SK-MEL-5 (cell line): ENCODE measurements around the gene RTRAF. TPM values are rescaled to one million over a fixed set of nuclear protein-coding genes. Genes with fewer than 3 reads are reported as not detected.

Experiments used
- DNase-seq: peaks from one replicate; pipeline ENCODE4 v3.0.0-alpha.2; 2016; ENCODE audit warnings: low read depth, low spot score
- in situ Hi-C: cut with HindIII; loops from 2 replicates; pipeline ENCODE4 v1.10.0; 2016; ENCODE audit warnings: low sequenced_read_pairs, high pct_unique_total_duplicates, low pct_unique_long_range_greater_than_20kb
- total RNA-seq: library from RNA; depleted of rRNA; stranded (reverse); fragments of >200 nt; shearing (Covaris generic); gene quantifications from 2 replicates; pipeline ENCODE4 v1.2.3, GENCODE V29; 2014

Gene RTRAF
- total RNA-seq, 1 experiment from 2014 or later = 287 TPM

DNA sequence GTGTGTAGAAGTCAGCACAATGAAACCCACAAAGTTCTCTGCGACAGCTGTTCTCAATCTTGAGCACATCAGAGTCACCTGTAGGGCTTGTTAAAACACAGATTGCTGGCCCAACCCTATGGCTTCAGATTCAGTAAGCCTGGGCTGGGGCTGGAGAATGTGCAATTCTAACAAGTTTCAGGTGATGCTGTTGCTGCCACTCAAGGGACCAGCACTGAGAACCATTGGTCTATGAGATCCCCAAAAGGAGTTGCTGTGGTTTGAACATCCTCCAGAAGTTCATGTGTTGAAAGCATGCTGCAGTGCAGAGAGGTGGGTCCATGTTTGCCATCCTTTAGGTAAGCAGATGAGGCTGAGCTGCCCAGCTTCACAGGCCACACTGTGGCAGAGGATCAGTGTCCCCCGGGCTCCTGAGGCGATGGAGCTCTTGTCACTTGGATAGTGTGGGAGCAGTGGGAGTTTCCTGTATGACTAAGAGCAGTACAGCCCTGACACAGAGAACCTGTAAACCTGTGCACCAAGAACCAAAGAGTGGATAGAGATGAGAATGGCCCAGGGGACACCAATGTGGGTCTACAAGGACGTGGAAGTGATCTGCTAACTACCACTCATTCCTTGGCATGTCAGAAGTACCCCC lies 8.0 kb upstream of the RTRAF start:
- no peak for DNase-seq
- in situ Hi-C loops = no loop called here

GRCh38 chr14:51988221-51988620 lies 1.1 kb upstream of the RTRAF start:
- DNase-seq = no peak
- in situ Hi-C loops = no loop called here

GRCh38 chr14:51990488-51990887 lies 1.1 kb downstream of the RTRAF start:
- in situ Hi-C loops = no loop called here
- no peak for DNase-seq

DNA sequence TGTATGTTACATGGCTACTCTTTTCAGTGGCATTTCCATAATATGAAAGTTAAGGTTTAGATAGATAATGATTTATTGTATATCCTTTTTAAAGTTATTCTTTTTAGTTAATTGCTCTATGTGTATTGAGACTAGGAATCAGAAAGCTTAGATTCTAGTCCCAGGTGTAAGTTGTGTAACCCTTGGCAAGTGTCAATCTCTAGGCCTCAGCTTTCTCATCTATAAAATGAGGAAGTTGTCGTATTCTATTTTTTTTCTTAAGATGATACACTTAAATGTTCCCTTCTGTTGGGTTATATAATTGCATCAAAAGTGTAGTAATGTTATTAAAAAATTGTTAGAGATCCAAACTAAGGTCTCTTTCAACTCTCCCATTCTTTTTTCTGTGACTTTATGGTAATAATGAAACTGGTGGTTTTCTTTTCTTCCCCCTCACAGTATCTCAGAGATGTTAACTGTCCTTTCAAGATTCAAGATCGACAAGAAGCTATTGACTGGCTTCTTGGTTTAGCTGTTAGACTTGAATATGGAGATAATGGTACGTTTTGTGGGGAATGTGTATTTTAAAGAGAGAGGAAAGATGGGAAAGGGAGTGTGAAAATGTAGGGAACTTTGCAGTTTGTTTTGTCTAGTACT lies 4.1 kb downstream of the RTRAF start:
- in situ Hi-C loops = no loop called here
- DNase-seq = no peak

- in situ Hi-C loops = no loop called here
- DNase-seq = peak; percentile 49
Measured at GRCh38 chr14:51996148-51996746, 6.9 kb downstream of the RTRAF start.

DNA sequence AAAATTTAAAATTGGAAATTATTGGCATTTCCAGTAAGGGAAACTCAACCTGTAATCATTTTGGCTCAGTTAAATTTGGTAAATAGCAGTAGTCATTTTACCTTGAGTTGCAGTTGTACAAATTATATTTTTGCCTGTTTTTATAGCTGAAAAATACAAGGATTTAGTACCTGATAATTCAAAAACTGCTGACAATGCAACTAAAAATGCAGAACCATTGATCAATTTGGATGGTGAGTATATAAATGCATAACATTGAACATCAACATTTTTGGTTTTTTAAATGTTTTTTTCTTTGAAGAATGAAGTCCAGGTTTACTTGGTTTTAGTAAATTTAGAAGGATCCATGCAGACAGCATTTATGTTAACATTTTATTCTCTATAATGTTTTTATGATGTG lies 9.0 kb downstream of the RTRAF start:
- in situ Hi-C loops = no loop called here

GRCh38 chr14:51999084-51999483 lies 9.7 kb downstream of the RTRAF start:
- in situ Hi-C loops = no loop called here
- DNase-seq = no peak

More for the DNA sequence above, 9.0 kb downstream of the RTRAF start:
- DNase-seq = no peak

GRCh38 chr14:52000019-52000582 lies 10.8 kb downstream of the RTRAF start:
- in situ Hi-C loops = no loop called here
- no peak for DNase-seq

DNA sequence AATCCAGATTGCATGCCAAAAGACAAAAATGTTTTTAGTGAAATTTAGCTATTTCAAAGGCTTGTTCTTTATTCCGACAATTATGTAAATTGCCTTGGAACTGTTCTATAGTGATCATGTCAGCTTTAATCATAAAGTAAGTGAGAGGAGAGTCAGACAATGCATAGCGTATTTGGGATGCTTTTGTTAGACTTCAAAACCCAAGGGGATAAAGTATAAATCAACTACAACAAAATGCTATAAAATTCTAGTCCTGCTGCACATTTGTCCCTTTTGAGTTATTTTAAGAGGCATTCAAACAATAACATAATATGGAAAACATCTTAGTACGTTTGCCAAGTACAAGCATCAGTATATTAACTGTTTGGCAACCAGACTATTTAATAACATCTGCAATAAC lies 11.3 kb downstream of the RTRAF start:
- DNase-seq = no peak
- in situ Hi-C loops = no loop called here

DNA sequence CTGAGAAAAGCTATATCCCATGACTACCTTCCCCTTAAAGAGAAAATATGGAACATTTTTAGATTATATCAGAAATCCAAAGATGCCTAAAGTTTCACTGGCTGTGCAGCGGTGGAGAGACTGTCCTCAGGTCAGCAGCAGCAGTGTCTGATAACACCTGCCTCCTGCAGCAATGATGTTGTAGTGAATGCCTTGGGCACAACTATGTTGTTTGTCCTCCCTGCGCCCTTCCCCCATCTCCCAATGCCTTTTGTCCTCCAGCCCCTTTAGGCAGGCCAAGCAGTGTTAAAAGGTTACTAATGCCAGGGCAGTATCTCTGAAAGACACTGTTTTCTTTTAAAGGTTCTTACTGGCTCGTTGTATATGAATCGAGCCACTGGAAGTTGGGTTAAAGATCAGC lies 13.2 kb downstream of the RTRAF start:
- no peak for DNase-seq
- in situ Hi-C loops = no loop called here

DNA sequence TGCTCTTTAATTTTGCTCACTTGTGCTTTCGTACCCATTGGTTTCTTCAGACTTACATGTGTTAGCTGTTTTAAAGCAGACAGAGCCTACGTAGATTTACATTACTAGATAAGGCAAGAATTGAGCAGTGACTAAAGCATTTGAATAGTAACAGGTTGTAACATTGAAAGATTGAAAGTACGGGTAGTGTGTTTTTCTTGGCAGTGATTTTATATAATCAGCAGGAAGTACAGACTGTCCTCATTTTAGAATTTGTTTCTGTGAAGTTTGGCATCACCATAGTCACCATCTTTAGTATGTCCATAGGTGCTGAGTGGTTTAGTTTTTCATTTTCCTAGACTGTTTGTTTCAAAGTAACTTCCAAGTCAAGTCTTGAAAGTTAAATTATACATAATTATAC lies 14.0 kb downstream of the RTRAF start:
- in situ Hi-C loops = no loop called here
- DNase-seq = no peak

DNA sequence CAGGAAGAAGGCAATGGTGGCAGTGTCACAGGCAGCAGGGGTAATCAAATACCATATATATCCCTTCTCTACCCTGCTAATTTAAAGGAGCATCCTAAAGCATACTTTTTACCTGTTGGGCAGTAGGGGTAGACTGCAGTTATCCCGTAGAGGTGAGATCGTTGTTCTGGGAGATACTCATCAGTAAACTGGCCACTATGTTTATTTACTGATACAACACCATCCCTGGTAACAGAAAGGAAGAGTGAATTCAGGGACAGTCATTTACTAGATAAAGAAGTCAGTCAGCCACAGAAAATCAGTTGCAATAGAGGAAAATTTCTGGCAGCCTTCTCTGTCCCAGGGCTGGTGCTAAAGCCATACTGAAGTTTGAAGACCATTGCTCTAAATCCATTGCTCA lies 16.3 kb downstream of the RTRAF start:
- no peak for DNase-seq
- in situ Hi-C loops = no loop called here

DNA sequence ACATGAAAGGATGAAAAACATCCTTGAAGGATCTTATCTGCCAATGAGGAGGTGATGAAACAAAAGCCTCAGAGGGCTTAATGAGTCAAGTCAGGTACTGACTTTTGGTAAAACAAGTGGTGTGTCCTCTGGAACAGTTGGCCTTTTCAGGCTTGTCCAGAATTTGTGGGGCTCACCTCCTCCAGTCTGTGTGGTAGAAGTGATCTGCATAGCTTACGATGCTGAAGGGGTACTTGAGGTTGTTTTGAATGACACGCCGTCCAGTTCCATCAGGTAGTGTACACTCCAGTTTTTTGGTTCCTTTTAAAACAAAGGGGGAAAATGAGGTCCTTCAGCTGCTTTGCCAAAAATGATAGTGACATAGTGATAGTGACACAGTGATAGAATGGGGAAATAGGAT lies 17.0 kb downstream of the RTRAF start:
- no peak for DNase-seq
- in situ Hi-C loops = no loop called here

- DNase-seq = no peak
- in situ Hi-C loops = no loop called here
Measured at GRCh38 chr14:52007211-52007610, 17.9 kb downstream of the RTRAF start.

GRCh38 chr14:52007637-52008036 lies 18.3 kb downstream of the RTRAF start:
- in situ Hi-C loops = no loop called here

DNA sequence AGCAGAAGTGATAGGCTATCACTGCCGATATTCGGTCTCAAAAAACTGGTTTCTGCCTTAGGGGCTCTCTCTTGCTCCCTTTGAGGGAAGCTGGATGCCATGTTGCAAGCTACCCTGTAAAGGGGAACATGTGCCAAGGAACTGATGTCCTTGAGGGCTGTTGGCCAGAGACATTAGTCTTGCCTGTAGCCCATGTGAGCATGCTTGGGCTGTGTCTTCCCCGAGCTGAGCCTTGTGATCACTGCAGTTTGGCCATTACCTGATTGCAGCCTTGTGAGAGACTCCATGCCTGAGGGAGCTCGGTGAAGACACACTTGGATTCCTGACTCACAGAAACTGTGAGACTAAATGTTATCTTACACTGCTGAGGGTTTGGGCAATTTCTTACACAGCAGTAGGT lies 18.8 kb downstream of the RTRAF start:
- in situ Hi-C loops = no loop called here

More at GRCh38 chr14:52007637-52008036, 18.3 kb downstream of the RTRAF start:
- DNase-seq = no peak

GRCh38 chr14:52010173-52010693 lies 20.9 kb downstream of the RTRAF start:
- in situ Hi-C loops = no loop called here
- no peak for DNase-seq

More for the DNA sequence above, 18.8 kb downstream of the RTRAF start:
- no peak for DNase-seq

DNA sequence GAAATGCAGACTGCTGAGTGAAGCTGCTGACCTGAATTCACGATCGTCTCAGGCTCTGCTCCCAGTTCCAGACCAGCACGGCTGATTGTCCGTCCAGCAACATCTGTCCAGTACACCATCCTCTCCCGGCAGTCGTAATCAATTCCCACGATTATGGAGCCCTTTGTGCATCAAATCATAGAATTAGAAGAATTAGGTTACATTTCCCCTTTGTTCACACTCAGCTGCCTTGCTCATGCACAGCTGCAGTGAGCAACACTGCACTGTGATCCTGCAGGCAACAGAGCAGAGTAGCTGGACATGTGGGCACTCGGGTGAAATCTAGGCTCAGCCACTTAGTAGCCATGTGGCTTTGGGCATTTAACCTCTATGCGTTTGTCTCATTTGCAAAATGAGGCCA lies 22.2 kb downstream of the RTRAF start:
- no peak for DNase-seq
- in situ Hi-C loops = no loop called here

DNA sequence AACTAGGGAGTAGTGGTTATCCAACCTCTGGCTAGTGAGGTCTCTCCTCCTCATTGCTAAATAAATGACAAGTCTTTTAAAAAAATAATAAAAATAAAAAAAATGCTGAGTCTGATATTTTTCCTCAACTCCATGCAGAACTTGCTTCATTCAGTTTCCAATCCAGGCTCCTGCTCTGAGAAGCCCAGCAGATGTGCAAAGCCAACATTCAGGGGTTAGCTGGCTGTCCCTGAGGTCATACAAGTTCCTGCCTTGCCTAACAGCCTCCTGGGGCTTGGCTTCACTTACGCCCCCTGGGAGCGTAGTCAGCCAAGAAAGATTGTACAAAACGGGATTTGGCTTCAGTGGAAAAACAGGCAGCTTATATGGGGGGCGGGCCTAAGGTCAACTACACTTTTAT lies 23.3 kb downstream of the RTRAF start:
- DNase-seq = no peak
- in situ Hi-C loops = no loop called here
